CD4-positive, alpha-beta T cell (primary cell): Measurements from ENCODE around the gene TTC8. TPM values are rescaled to one million over a fixed set of nuclear protein-coding genes. Genes with fewer than 3 reads are reported as not detected.
"Not testable (repeated sequence)": the region's sequence is repeated elsewhere in the genome, so short reads cannot be mapped to it uniquely, and the experiment has no call there.

ENCODE experiments used
- ATAC-seq: fragments of 200-7000 bp; cut with Tn5 transposase; one replicate; pipeline ENCODE4 v1.10.0; 2022; ENCODE audit warnings: mild to moderate bottlenecking; ENCODE audit not compliant: poor library complexity
- CTCF ChIA-PET: fragments of 350-600 bp; sonication (Branson Sonifier 250); formaldehyde crosslinking; loops from one replicate; lab custom pipeline; 2021; ENCODE audit warnings: antibody characterized with exemption, inconsistent platforms; lab: Charles Lee
- POLR2A ChIA-PET: fragments of 350-600 bp; sonication (Branson Sonifier 250); formaldehyde crosslinking; loops from one replicate; lab custom pipeline; 2021; ENCODE audit warnings: antibody characterized with exemption, inconsistent platforms; lab: Charles Lee
- DNase-seq, 14 experiments: peaks; one replicate each; pipeline ENCODE4 v3.0.0-alpha.2; 2013 to 2020; ENCODE audit warnings: mixed read lengths in 2 of 14
- H3K27ac ChIP-seq, 2 donors: one replicate each; pipeline versions ENCODE4 v1.5.1 to v1.7.0; 2013; ENCODE audit warnings: low read length in 2 of 2, low read depth in 1 of 2, mild to moderate bottlenecking in 1 of 2
- H3K27me3 ChIP-seq, 2 experiments: 1 replicate in 1 of 2; 2 replicates in 1 of 2; pipeline versions ENCODE4 v1.6.1 to v1.7.0; 2013; ENCODE audit warnings: low read length in 2 of 2, control low read depth in 1 of 2, mild to moderate bottlenecking in 1 of 2, moderate library complexity in 1 of 2; ENCODE audit not compliant: insufficient read depth in 2 of 2, control insufficient read depth in 1 of 2
- H3K36me3 ChIP-seq: one replicate; pipeline ENCODE4 v1.6.1; 2013; ENCODE audit warnings: low read length, control low read depth; ENCODE audit not compliant: insufficient read depth
- H3K4me1 ChIP-seq: one replicate; pipeline ENCODE4 v1.6.1; 2013; ENCODE audit warnings: low read length, control low read depth; ENCODE audit not compliant: insufficient read depth
- H3K4me3 ChIP-seq: one replicate; pipeline ENCODE4 v1.5.1; 2013; ENCODE audit warnings: mild to moderate bottlenecking, low read length, moderate library complexity
- H3K9me3 ChIP-seq, 2 experiments: 1 replicate in 1 of 2; 2 replicates in 1 of 2; pipeline versions ENCODE4 v1.6.1 to v1.7.0; 2013; ENCODE audit warnings: low read length in 2 of 2, mild to moderate bottlenecking in 2 of 2, control low read depth in 1 of 2, moderate library complexity in 1 of 2; ENCODE audit not compliant: control insufficient read depth in 1 of 2, insufficient read depth in 1 of 2
- H3K27ac Mint-ChIP-seq: one replicate; pipeline ENCODE4 v1.8.0; 2020; ENCODE audit warnings: mixed read lengths
- H3K27me3 Mint-ChIP-seq: one replicate; pipeline ENCODE4 v1.8.0; 2021; ENCODE audit warnings: mixed read lengths
- H3K36me3 Mint-ChIP-seq: one replicate; pipeline ENCODE4 v1.8.0; 2021; ENCODE audit warnings: low read depth, mixed read lengths
- H3K4me1 Mint-ChIP-seq: one replicate; pipeline ENCODE4 v1.8.0; 2021; ENCODE audit warnings: low read depth, mixed read lengths
- H3K4me3 Mint-ChIP-seq: one replicate; pipeline ENCODE4 v1.8.0; 2020; ENCODE audit warnings: mild to moderate bottlenecking, mixed read lengths
- H3K9me3 Mint-ChIP-seq: one replicate; pipeline ENCODE4 v1.8.0; 2020; ENCODE audit warnings: mixed read lengths
- intact Hi-C, 2 experiments: fragments of 100-400 bp; cut with DNase I in 1 of 2; cut with micrococcal nuclease in 1 of 2; formaldehyde crosslinking; loops; one replicate each; pipeline versions ENCODE4 v1.15.1 to v1.9.0; 2023 to 2025; cut with DNase I, micrococcal nuclease
- total RNA-seq, 174 experiments: library from RNA in 2 of 174; stranded (reverse) in 2 of 174; gene quantifications; one replicate each; pipeline ENCODE4 v1.2.3 and lab custom pipeline; 2021 to 2026
- TF ChIP-seq, protein P1 (sequence below): fragments of 200-600 bp; IDR thresholded peaks from one replicate; pipeline ENCODE4 v1.8.0; 2022; ENCODE audit warnings: antibody characterized with exemption, mild to moderate bottlenecking

The TTC8 gene
- total RNA-seq, 2 experiments from 2014 or later = 1.6 to 2.1 TPM

DNA sequence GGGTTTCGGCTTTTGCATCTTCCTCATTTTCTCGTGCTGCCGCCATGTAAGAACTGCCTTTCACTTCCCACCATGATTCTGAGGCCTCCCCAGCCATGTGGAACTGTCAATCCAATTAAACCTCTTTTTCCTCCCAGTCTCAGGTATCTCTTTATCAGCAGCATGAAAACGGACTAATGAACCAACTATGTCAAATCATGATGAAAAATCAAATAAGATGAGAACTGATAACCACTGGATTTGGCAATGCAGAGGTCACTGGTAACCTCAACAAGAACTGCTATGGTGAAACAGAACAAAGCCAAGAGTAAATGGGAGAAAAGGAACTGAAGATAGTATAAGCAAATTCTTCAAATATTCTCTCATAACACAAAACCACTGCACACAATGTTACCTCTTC is 37.7 kb upstream of the TTC8 start:
- Histone ChIP-seq H3K36me3 (no peaks in the 10 kb centered on the region), H3K4me3 (no peak overlapping the region), H3K4me1 (peaks cover 4% of the 10 kb centered on the region), H3K9me3 (peaks cover 11% of the 10 kb centered on the region in 2 experiments), H3K27ac (no peak overlapping the region), H3K27me3 (peaks cover 0 to 3% of the 10 kb centered on the region in 2 experiments)
- peaks cover 25% of the 10 kb centered on the region for H3K36me3 Mint-ChIP-seq
- TF ChIP-seq, protein P1, sequence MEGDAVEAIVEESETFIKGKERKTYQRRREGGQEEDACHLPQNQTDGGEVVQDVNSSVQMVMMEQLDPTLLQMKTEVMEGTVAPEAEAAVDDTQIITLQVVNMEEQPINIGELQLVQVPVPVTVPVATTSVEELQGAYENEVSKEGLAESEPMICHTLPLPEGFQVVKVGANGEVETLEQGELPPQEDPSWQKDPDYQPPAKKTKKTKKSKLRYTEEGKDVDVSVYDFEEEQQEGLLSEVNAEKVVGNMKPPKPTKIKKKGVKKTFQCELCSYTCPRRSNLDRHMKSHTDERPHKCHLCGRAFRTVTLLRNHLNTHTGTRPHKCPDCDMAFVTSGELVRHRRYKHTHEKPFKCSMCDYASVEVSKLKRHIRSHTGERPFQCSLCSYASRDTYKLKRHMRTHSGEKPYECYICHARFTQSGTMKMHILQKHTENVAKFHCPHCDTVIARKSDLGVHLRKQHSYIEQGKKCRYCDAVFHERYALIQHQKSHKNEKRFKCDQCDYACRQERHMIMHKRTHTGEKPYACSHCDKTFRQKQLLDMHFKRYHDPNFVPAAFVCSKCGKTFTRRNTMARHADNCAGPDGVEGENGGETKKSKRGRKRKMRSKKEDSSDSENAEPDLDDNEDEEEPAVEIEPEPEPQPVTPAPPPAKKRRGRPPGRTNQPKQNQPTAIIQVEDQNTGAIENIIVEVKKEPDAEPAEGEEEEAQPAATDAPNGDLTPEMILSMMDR = no peak
- POLR2A ChIA-PET = no interaction called here
- no peak overlapping the region for H3K27ac Mint-ChIP-seq
- peaks cover 18% of the 10 kb centered on the region for H3K4me1 Mint-ChIP-seq
- CTCF ChIA-PET = no interaction called here
- intact Hi-C loops = no loop called here
- ATAC-seq (no peak), DNase-seq (no peak)
- H3K27me3 Mint-ChIP-seq = peaks cover 4% of the 10 kb centered on the region
- peaks cover 13% of the 10 kb centered on the region for H3K9me3 Mint-ChIP-seq
- no peak overlapping the region for H3K4me3 Mint-ChIP-seq

GRCh38 chr14:88789573-88789972 is 34.9 kb upstream of the TTC8 start:
- POLR2A ChIA-PET = not testable (repeated sequence)

DNA sequence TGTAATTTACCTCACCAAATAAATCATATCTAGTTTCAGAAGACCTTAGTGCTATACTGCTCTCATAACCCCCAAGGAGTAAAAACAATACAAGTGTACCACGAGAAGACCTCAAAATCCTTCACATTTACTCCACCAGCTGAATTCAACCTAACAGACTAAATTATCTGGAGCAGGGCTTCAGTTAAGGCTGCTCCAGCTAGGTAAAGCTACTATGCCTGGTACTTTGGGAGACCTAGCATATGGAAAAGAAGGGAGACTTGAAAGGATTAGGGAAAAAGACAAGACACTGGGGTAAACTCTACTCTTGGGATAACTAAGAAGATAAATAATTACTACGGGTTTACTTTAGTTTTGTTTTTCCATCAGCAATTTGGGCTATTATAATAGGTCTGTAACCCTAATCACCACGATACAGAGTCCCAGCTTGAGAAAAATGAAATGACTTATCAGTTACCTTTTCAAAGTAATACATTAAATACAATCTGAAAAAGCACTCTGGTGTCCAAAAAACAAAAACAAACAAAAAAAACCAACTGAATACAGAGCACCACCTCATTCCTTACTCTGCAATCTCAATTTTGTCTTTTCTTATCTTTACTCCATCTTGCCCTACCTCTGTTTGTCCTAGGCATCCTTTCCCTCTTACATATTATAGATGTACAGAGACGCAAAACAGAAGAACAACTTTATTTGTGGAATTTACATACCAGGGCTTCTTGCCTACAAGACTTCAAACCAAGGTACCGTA is 33.8 kb upstream of the TTC8 start:
- Histone ChIP-seq H3K36me3 (no peaks in the 10 kb centered on the region), H3K9me3 (no peaks in the 10 kb centered on the region), H3K27me3 (peaks cover 0 to 3% of the 10 kb centered on the region in 2 experiments), H3K4me3 (no peak overlapping the region), H3K27ac (no peak overlapping the region), H3K4me1 (peaks cover 16% of the 10 kb centered on the region)
- TF ChIP-seq, protein P1 = no peak
- Mint-ChIP-seq H3K36me3 (peaks cover 4% of the 10 kb centered on the region), H3K4me1 (peaks cover 20% of the 10 kb centered on the region), H3K4me3 (peak overlapping the region; percentile 95), H3K9me3 (peaks cover 3% of the 10 kb centered on the region), H3K27me3 (no peaks in the 10 kb centered on the region), H3K27ac (peak overlapping the region; percentile 85)
- intact Hi-C loops = loop anchor here in 1 of 2 experiments (2.0 to 5.0 kb wide), 2 partner anchors 34 to 783 kb away; partner anchors contain the start of genes GPR65 and TTC8
- ChIA-PET POLR2A (interaction anchor here (3.2 kb wide), 1 partner anchor 34 kb away, joined by 20 read pairs; the partner anchor contains the start of gene TTC8), CTCF (no interaction called here)
- DNase-seq (no peak), ATAC-seq (no peak)

More at GRCh38 chr14:88789573-88789972, 34.9 kb upstream of the TTC8 start:
- H3K27ac ChIP-seq, H3K27ac Mint-ChIP-seq, H3K27me3 Mint-ChIP-seq, H3K9me3 Mint-ChIP-seq, H3K36me3 Mint-ChIP-seq, H3K4me3 ChIP-seq, ATAC-seq, intact Hi-C loops, H3K4me3 Mint-ChIP-seq, H3K36me3 ChIP-seq, H3K27me3 ChIP-seq, DNase-seq, H3K9me3 ChIP-seq: not testable (repeated sequence)
- CTCF ChIA-PET = interaction anchor here (0.8 kb wide), 1 partner anchor 77 kb away, joined by 3 read pairs; no protein-coding TSS in a partner anchor
- H3K4me1 Mint-ChIP-seq = peaks cover 20% of the 10 kb centered on the region
- H3K4me1 ChIP-seq = peaks cover 16% of the 10 kb centered on the region
